Upper lobe of right lung (tissue), 1 donor: ENCODE data around the gene FEM1C. TPM values are rescaled to one million over a fixed set of nuclear protein-coding genes. Genes with fewer than 3 reads are reported as not detected.
A peak's percentile ranks its signal among the peaks of the same experiment; 100 is the strongest.

Experiments
- ATAC-seq: fragments of 200-7000 bp; cut with Tn5 transposase; one replicate; pipeline ENCODE4 v1.9.1; 2020; ENCODE audit warnings: mild to moderate bottlenecking, moderate library complexity
- DNase-seq: peaks from one replicate; pipeline ENCODE4 v3.0.0-alpha.2; 2020
- H3K27ac ChIP-seq: fragments of 200-600 bp; one replicate; pipeline ENCODE4 v1.8.0; 2022
- H3K27me3 ChIP-seq: fragments of 200-600 bp; one replicate; pipeline ENCODE4 v1.8.0; 2022; ENCODE audit warnings: mild to moderate bottlenecking
- H3K36me3 ChIP-seq: fragments of 200-600 bp; one replicate; pipeline ENCODE4 v1.8.0; 2022
- H3K4me1 ChIP-seq: fragments of 200-600 bp; one replicate; pipeline ENCODE4 v1.8.0; 2022
- H3K4me3 ChIP-seq: fragments of 200-600 bp; one replicate; pipeline ENCODE4 v1.8.0; 2022; ENCODE audit warnings: mild to moderate bottlenecking
- H3K9me3 ChIP-seq: fragments of 200-600 bp; one replicate; pipeline ENCODE4 v1.8.0; 2022
- CTCF ChIP-seq: fragments of 200-600 bp; IDR thresholded peaks from one replicate; pipeline ENCODE4 v1.8.0; 2022; ENCODE audit warnings: antibody characterized with exemption
- intact Hi-C: fragments of 100-400 bp; cut with DNase I; formaldehyde crosslinking; loops from one replicate; pipeline ENCODE4 v1.11.0; 2022
- total RNA-seq: library from RNA; stranded (reverse); fragmentation: NEBNext Ultra II Directional; extraction: Animal tissue kit (Norgen Biotek cat#: 25700); gene quantifications from one replicate; pipeline ENCODE4 v1.2.1, GENCODE V29; 2021
- donor health status: DM: no; HTN: yes; CAD: no; lungs with severe emphysema.

The FEM1C gene
- total RNA-seq, 1 donor from 2014 or later, result 26.1 TPM

- H3K27ac ChIP-seq, result peak overlapping the region; percentile 58
Observed at GRCh38 chr5:115557667-115558387, 13.3 kb upstream of the FEM1C start.

GRCh38 chr5:115556276-115556675 is 11.7 kb upstream of the FEM1C start:
- intact Hi-C loops, result no loop called here
- TF ChIP-seq CTCF, result no peak
- Histone ChIP-seq H3K36me3 (no peaks in the 10 kb centered on the region), H3K4me3 (no peak overlapping the region), H3K9me3 (no peaks in the 10 kb centered on the region), H3K4me1 (no peaks in the 10 kb centered on the region), H3K27me3 (no peaks in the 10 kb centered on the region), H3K27ac (no peak overlapping the region)
- ATAC-seq, result no peak
- DNase-seq, result no peak

More at GRCh38 chr5:115557667-115558387, 13.3 kb upstream of the FEM1C start:
- H3K27me3 ChIP-seq, result no peaks in the 10 kb centered on the region
- intact Hi-C loops, result no loop called here
- H3K4me1 ChIP-seq, result no peaks in the 10 kb centered on the region
- H3K4me3 ChIP-seq, result no peak overlapping the region
- DNase-seq, result no peak
- TF ChIP-seq CTCF, result no peak
- peak; percentile 65 for ATAC-seq
- H3K9me3 ChIP-seq, result no peaks in the 10 kb centered on the region
- H3K36me3 ChIP-seq, result no peaks in the 10 kb centered on the region

GRCh38 chr5:115555084-115555633 is 10.6 kb upstream of the FEM1C start:
- no peak for TF ChIP-seq CTCF
- ATAC-seq, result no peak
- no peak for DNase-seq
- Histone ChIP-seq H3K4me3 (no peak overlapping the region), H3K27ac (no peak overlapping the region), H3K27me3 (no peaks in the 10 kb centered on the region), H3K9me3 (no peaks in the 10 kb centered on the region), H3K4me1 (no peaks in the 10 kb centered on the region), H3K36me3 (no peaks in the 10 kb centered on the region)
- intact Hi-C loops, result no loop called here

- no peak for TF ChIP-seq CTCF
- no peaks in the 10 kb centered on the region for H3K9me3 ChIP-seq
- intact Hi-C loops, result no loop called here
- H3K4me3 ChIP-seq, result no peak overlapping the region
- ATAC-seq (no peak), DNase-seq (no peak)
- no peaks in the 10 kb centered on the region for H3K4me1 ChIP-seq
- H3K27ac ChIP-seq, result no peak overlapping the region
- no peaks in the 10 kb centered on the region for H3K36me3 ChIP-seq
- no peaks in the 10 kb centered on the region for H3K27me3 ChIP-seq
Observed at GRCh38 chr5:115553082-115553481, 8.5 kb upstream of the FEM1C start.

GRCh38 chr5:115551415-115551814 is 6.8 kb upstream of the FEM1C start:
- intact Hi-C loops, result no loop called here

More at GRCh38 chr5:115551415-115551814, 6.8 kb upstream of the FEM1C start:
- DNase-seq, result no peak
- H3K36me3 ChIP-seq, result no peaks in the 10 kb centered on the region
- H3K27ac ChIP-seq, result no peak overlapping the region
- peak; percentile 51 for ATAC-seq
- TF ChIP-seq CTCF, result no peak
- H3K9me3 ChIP-seq, result no peaks in the 10 kb centered on the region
- no peaks in the 10 kb centered on the region for H3K4me1 ChIP-seq
- no peak overlapping the region for H3K4me3 ChIP-seq
- H3K27me3 ChIP-seq, result no peaks in the 10 kb centered on the region
